IMR-90 (cell line): ENCODE data around the gene PRAMEF26. TPM values are rescaled to one million over a fixed set of nuclear protein-coding genes. Genes with fewer than 3 reads are reported as not detected.
"Not testable (repeated sequence)": the region's sequence is repeated elsewhere in the genome, so short reads cannot be mapped to it uniquely, and the experiment has no call there.

ENCODE experiments used
- ATAC-seq: fragments of 200-7000 bp; cut with Tn5 transposase; 2 replicates; pipeline ENCODE4 v1.9.1; 2020; ENCODE audit warnings: low read depth, mild to moderate bottlenecking, moderate library complexity
- Bru-seq: library from RNA; stranded (reverse); fragments of 400-500 nt; gene quantifications from one replicate; lab custom pipeline; 2021; lab: Mats Ljungman, UMichigan
- BruChase-seq, 2 experiments: library from RNA; stranded (reverse); fragments of 400-500 nt; gene quantifications; one replicate each; lab custom pipeline; 2021; lab: Mats Ljungman, UMichigan
- BruUV-seq: library from RNA; stranded (reverse); fragments of 400-500 nt; replicated peaks from 2 replicates; lab custom pipeline; 2021; lab: Mats Ljungman, UMichigan
- CTCF ChIA-PET: fragments of 300-600 bp; formaldehyde crosslinking; extraction: SDS; loops from one replicate; lab custom pipeline; 2021; ENCODE audit warnings: antibody characterized with exemption; lab: Yijun Ruan, JAX
- POLR2A ChIA-PET: fragments of 300-600 bp; sonication (Branson Sonifier 250); formaldehyde crosslinking; loops from one replicate; lab custom pipeline; 2022; ENCODE audit warnings: antibody characterized with exemption; ENCODE audit not compliant: unreplicated experiment; lab: Charles Lee
- DNase-seq: peaks from one replicate; pipeline ENCODE4 v3.0.0; 2013
- H2AFZ ChIP-seq: replicated peaks from 2 replicates; pipeline ENCODE3; 2013; ENCODE audit warnings: low read length, mild to moderate bottlenecking; ENCODE audit not compliant: poor library complexity
- H2AK5ac ChIP-seq: 2 replicates; pipeline ENCODE4 v1.6.1; 2013; ENCODE audit warnings: low read depth, low read length, inconsistent platforms
- H2AK9ac ChIP-seq: replicated peaks from 2 replicates; pipeline ENCODE3; 2013; ENCODE audit warnings: mild to moderate bottlenecking, low read depth, low read length, moderate library complexity; ENCODE audit not compliant: poor library complexity
- H2BK120ac ChIP-seq: 2 replicates; pipeline ENCODE4 v1.6.1; 2013; ENCODE audit warnings: low read depth, low read length, inconsistent platforms
- H2BK15ac ChIP-seq: 3 replicates; pipeline ENCODE4 v1.6.1; 2013; ENCODE audit warnings: low read depth, low read length, inconsistent platforms
- H2BK20ac ChIP-seq: 2 replicates; pipeline ENCODE4 v1.6.1; 2013; ENCODE audit warnings: low read depth, mild to moderate bottlenecking, inconsistent platforms, low read length, moderate library complexity
- H2BK5ac ChIP-seq: 2 replicates; pipeline ENCODE4 v1.6.1; 2013; ENCODE audit warnings: mild to moderate bottlenecking, low read depth, low read length, inconsistent platforms; ENCODE audit not compliant: poor library complexity, severe bottlenecking
- H3K14ac ChIP-seq: replicated peaks from 2 replicates; pipeline ENCODE4 v1.6.1; 2013; ENCODE audit warnings: low read depth, low read length, inconsistent platforms
- H3K18ac ChIP-seq: 2 replicates; pipeline ENCODE4 v1.6.1; 2013; ENCODE audit warnings: low read depth, low read length, control low read depth
- H3K23ac ChIP-seq: 2 replicates; pipeline ENCODE4 v1.6.1; 2013; ENCODE audit warnings: low read depth, low read length, inconsistent platforms
- H3K27ac ChIP-seq: 2 replicates; pipeline ENCODE4 v1.5.1; 2013; ENCODE audit warnings: mild to moderate bottlenecking, control low read depth, low read length; ENCODE audit not compliant: insufficient read depth
- H3K27me3 ChIP-seq: 2 replicates; pipeline ENCODE4 v1.6.1; 2013; ENCODE audit warnings: low read length; ENCODE audit not compliant: control insufficient read depth, insufficient read depth
- H3K36me3 ChIP-seq: 2 replicates; pipeline ENCODE4 v1.6.1; 2013; ENCODE audit warnings: low read length, mixed read lengths; ENCODE audit not compliant: control insufficient read depth, insufficient read depth
- H3K4ac ChIP-seq: 2 replicates; pipeline ENCODE4 v1.6.1; 2013; ENCODE audit warnings: low read depth, low read length, inconsistent platforms
- H3K4me1 ChIP-seq: 2 replicates; pipeline ENCODE4 v1.6.1; 2013; ENCODE audit warnings: low read length, mixed read lengths; ENCODE audit not compliant: control insufficient read depth, insufficient read depth
- H3K4me2 ChIP-seq: 2 replicates; pipeline ENCODE4 v1.6.1; 2013; ENCODE audit warnings: low read depth, mild to moderate bottlenecking, control low read depth, low read length, moderate library complexity
- H3K4me3 ChIP-seq: 2 replicates; pipeline ENCODE4 v1.5.1; 2013; ENCODE audit warnings: low read depth, mild to moderate bottlenecking, control low read depth, low read length, moderate library complexity; ENCODE audit not compliant: insufficient read depth
- H3K56ac ChIP-seq: 2 replicates; pipeline ENCODE4 v1.6.1; 2013; ENCODE audit warnings: low read length, inconsistent platforms; ENCODE audit not compliant: insufficient read depth; ENCODE audit errors: extremely low read depth
- H3K79me1 ChIP-seq, 2 experiments: 2 replicates each; pipeline ENCODE4 v1.6.1; 2013; ENCODE audit warnings: low read length in 2 of 2, inconsistent platforms in 1 of 2, low read depth in 1 of 2
- H3K9ac ChIP-seq: 2 replicates; pipeline ENCODE4 v1.6.1; 2013; ENCODE audit warnings: low read depth, low read length, control low read depth
- H3K9me1 ChIP-seq: 2 replicates; pipeline ENCODE4 v1.6.1; 2013; ENCODE audit warnings: low read length, inconsistent platforms; ENCODE audit not compliant: insufficient read depth
- H3K9me3 ChIP-seq: 2 replicates; pipeline ENCODE4 v1.6.1; 2013; ENCODE audit warnings: low read length; ENCODE audit not compliant: control insufficient read depth, insufficient read depth
- H4K20me1 ChIP-seq: 2 replicates; pipeline ENCODE4 v1.6.1; 2013; ENCODE audit warnings: low read length, inconsistent platforms; ENCODE audit not compliant: insufficient read depth
- H4K5ac ChIP-seq: 2 replicates; pipeline ENCODE4 v1.6.1; 2013; ENCODE audit warnings: mild to moderate bottlenecking, low read depth, low read length, control low read depth
- H4K8ac ChIP-seq, 2 experiments: 2 replicates each; pipeline ENCODE4 v1.6.1; 2013; ENCODE audit warnings: low read depth in 2 of 2, low read length in 2 of 2, control low read depth in 1 of 2, inconsistent platforms in 1 of 2
- H4K91ac ChIP-seq: 2 replicates; pipeline ENCODE4 v1.6.1; 2013; ENCODE audit warnings: low read depth, low read length, inconsistent platforms; ENCODE audit not compliant: insufficient read depth
- WGBS, 2 experiments: methylation state at CpG; one replicate each; pipeline versions ENCODE4 v1.1.5 to v1.1.7; 2013; ENCODE audit warnings: missing lambda C conversion rate in 2 of 2; ENCODE audit not compliant: insufficient read length in 1 of 2; ENCODE audit errors: extremely low coverage in 2 of 2; 5-methylcytosine and 5-hydroxymethylcytosine counted together
- dilution Hi-C: fragments of 300-500 bp; cut with HindIII; formaldehyde crosslinking; loops from one replicate; pipeline ENCODE4 v1.14.3; 2018; ENCODE audit warnings: low sequenced_read_pairs; ENCODE audit not compliant: unreplicated experiment
- in situ Hi-C: fragments of 300-500 bp; cut with MboI; formaldehyde crosslinking; loops from 3 replicates; pipeline ENCODE4 v1.14.3; 2019; ENCODE audit warnings: low sequenced_read_pairs, inconsistent platforms, mixed read lengths
- intact Hi-C: fragments of 100-400 bp; cut with micrococcal nuclease; formaldehyde crosslinking; loops from 2 replicates; pipeline ENCODE4 v1.10.0; 2022
- long read RNA-seq: library from polyadenylated mRNA; unstranded; transcript quantifications from one replicate; pipeline ENCODE4 v2.0.0, GENCODE V29; 2021; ENCODE audit not compliant: unreplicated experiment
- polyA plus RNA-seq, 3 experiments: library from polyadenylated mRNA; depleted of rRNA; stranded (reverse); fragments of >200 nt; gene quantifications; 2 replicates each; pipeline ENCODE4 v1.2.3, GENCODE V29; 2012; ENCODE audit warnings: low replicate concordance in 1 of 3
- total RNA-seq: library from RNA; depleted of rRNA; stranded (reverse); fragments of >200 nt; gene quantifications from 2 replicates; pipeline ENCODE4 v1.2.3, GENCODE V29; 2012; rRNA removed

PRAMEF26 gene
- total RNA-seq (not detected in 2 replicates), polyA plus RNA-seq (2012; rRNA removed) (not detected in 2 replicates), Bru-seq, nascent RNA (not detected), BruChase-seq, experiment 1, labeled RNA remaining after a 6-hour chase (not detected), BruChase-seq, experiment 2, labeled RNA remaining after a 2-hour chase (not detected)
- not detected in 2 replicates for polyA plus RNA-seq (2012; cell fraction: cytosol; rRNA removed)
- not detected in 2 replicates for polyA plus RNA-seq (2012; cell fraction: nucleus; rRNA removed; ENCODE audit: low replicate concordance)
- long read RNA-seq: 0 reads

DNA sequence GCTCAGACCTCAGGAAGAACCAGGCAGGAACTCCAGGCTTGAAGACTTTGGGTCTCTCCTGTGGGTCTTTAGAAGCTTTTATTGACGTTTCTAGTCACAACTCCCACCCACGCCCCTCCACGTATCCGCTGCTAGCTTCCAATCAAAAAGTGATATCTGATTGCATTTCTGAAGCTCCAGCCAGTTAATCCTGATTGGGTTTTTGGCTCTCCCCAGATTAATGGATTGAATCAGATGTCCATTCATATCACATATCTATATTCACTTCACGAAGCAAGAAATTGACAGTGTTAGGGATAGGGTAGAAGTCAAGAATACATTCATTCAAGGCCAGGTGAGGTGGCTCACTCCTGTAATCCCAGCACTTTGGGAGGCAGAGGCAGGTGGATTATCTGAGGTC is at the start of gene PRAMEF26:
PRAMEF26 (minus strand) TSS at position 101 of the 400 bp plus-strand sequence. CDS start 2,914 bp downstream, outside the sequence.
- H3K9me1 ChIP-seq: not testable (repeated sequence)

DNA sequence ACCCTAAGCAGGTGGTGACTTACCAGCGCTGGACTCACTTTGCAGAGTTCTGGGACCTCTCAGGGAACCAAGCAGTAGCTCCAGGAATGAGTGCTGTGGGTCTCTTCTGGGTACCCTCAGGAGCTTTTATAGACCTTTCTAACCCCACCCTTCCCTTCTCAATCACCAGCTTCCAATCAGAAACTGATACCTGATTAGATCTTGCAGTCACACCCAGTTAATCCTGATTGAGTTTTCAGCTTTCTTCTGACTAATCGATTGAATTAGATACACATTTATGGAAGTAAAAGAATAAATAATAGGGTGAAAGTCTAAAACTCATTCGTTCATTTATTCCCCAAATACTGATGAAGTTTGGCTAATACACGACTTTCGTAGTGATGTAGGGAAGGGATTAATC is 45.5 kb upstream of the PRAMEF26 start, which contains the start of gene PRAMEF13:
PRAMEF13 (minus strand) TSS at position 101 of the 400 bp plus-strand sequence. CDS start 1,820 bp downstream, outside the sequence.
- BruUV-seq, H3K9me3 ChIP-seq, H4K91ac ChIP-seq, CTCF ChIA-PET, H3K27me3 ChIP-seq, H3K4me3 ChIP-seq, H3K4me1 ChIP-seq, H2BK5ac ChIP-seq, H3K9me1 ChIP-seq, ATAC-seq, intact Hi-C loops, dilution Hi-C loops, H3K27ac ChIP-seq, H2AK5ac ChIP-seq, H3K18ac ChIP-seq, H4K5ac ChIP-seq, H3K4me2 ChIP-seq, H2AFZ ChIP-seq, H3K9ac ChIP-seq, H3K23ac ChIP-seq, POLR2A ChIA-PET, H3K14ac ChIP-seq, DNase-seq, in situ Hi-C loops, H3K79me1 ChIP-seq, H2AK9ac ChIP-seq, H3K36me3 ChIP-seq, H2BK120ac ChIP-seq, H3K56ac ChIP-seq, H2BK20ac ChIP-seq, H2BK15ac ChIP-seq, H3K4ac ChIP-seq, H4K20me1 ChIP-seq, H4K8ac ChIP-seq: not testable (repeated sequence)
- no CpG with 5 or more reads among the region's 5 CpGs for WGBS, 2 experiments

More for the DNA sequence above, at the start of gene PRAMEF26:
- H3K9ac ChIP-seq, H3K14ac ChIP-seq, H3K4ac ChIP-seq, H2AK5ac ChIP-seq, H2BK5ac ChIP-seq, H2AK9ac ChIP-seq, H3K4me1 ChIP-seq, H3K9me3 ChIP-seq, H4K91ac ChIP-seq, DNase-seq, H3K18ac ChIP-seq, intact Hi-C loops, H3K4me2 ChIP-seq, CTCF ChIA-PET, H3K27me3 ChIP-seq, H3K23ac ChIP-seq, H3K79me1 ChIP-seq, H2AFZ ChIP-seq, ATAC-seq, H2BK15ac ChIP-seq, H3K36me3 ChIP-seq, H3K27ac ChIP-seq, BruUV-seq, H4K5ac ChIP-seq, POLR2A ChIA-PET, H3K56ac ChIP-seq, H3K4me3 ChIP-seq, H2BK120ac ChIP-seq, H4K8ac ChIP-seq, H4K20me1 ChIP-seq, H2BK20ac ChIP-seq, in situ Hi-C loops, dilution Hi-C loops: not testable (repeated sequence)
- no CpG with 5 or more reads among the region's 5 CpGs for WGBS, 2 experiments
